WERI-Rb-1 (cell line): Measurements from ENCODE around the gene MBD3L4.

Experiments
- DNase-seq: peaks from one replicate; pipeline ENCODE4 v3.0.0-alpha.2; 2020
- H3K27ac ChIP-seq: fragments of 250-450 bp; sonication (Bioruptor Pico); 2 replicates; pipeline ENCODE4 v1.5.1; 2020; ENCODE audit warnings: mild to moderate bottlenecking, moderate library complexity
- H3K27me3 ChIP-seq: fragments of 250-450 bp; sonication (Bioruptor Pico); 2 replicates; pipeline ENCODE4 v1.5.1; 2021; ENCODE audit warnings: mild to moderate bottlenecking, low read depth, moderate library complexity; ENCODE audit not compliant: insufficient read depth, severe bottlenecking
- H3K36me3 ChIP-seq: fragments of 250-450 bp; sonication (Bioruptor Pico); 2 replicates; pipeline ENCODE4 v1.5.1; 2020; ENCODE audit warnings: mild to moderate bottlenecking, moderate library complexity
- H3K4me3 ChIP-seq: 2 replicates; pipeline ENCODE4 v1.5.1; 2011; ENCODE audit warnings: low read depth, mild to moderate bottlenecking, control low read depth, low read length
- H3K9me3 ChIP-seq: fragments of 250-450 bp; sonication (Bioruptor Pico); 2 replicates; pipeline ENCODE4 v1.5.1; 2021; ENCODE audit warnings: mild to moderate bottlenecking, moderate library complexity; ENCODE audit not compliant: severe bottlenecking
- TF ChIP-seq, protein P1 (sequence below): IDR thresholded peaks from 2 replicates; pipeline ENCODE4 v1.5.1; 2011; ENCODE audit warnings: low read depth, mild to moderate bottlenecking, control low read depth, inconsistent platforms, low read length

MBD3L4 gene

DNA sequence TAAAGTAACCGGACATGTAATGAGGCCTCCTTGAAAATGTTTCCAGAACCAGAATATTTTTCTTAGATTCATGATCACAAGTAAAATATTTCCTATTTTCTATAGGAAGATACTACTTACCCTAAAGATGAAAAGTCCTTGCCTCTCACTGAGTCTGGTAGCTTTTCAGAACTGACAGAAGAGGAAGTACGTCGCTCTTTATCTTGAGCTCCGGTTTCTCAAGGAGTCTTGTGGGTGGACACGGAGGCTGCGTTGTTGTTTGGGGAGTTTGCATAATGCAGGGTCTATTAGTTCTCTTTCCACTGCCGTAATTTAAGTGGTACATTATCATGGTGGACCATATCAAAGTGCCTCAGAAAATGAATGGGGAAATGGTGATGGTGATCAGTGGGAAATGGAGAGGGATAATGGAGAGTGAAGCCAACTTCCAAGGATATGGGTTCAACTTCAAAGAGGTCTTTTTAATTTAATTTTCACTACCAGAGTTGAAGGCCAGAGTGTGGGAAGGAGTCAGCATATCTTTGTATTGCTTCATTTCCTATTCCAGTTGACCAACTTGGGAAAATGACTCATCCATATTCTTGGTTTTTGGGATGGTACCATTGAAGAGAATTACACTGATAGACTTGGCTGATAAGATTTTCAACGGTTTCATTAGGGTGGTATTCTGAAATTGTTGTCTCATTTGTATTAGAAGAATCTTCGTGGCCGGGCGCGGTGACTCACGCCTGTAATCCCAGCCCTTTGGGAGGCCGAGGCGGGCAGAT, 42.1 kb downstream of the MBD3L4 start:
- DNase-seq: no peak
- peaks cover 3% of the 10 kb centered on the region for H3K9me3 ChIP-seq
- TF ChIP-seq, protein P1, sequence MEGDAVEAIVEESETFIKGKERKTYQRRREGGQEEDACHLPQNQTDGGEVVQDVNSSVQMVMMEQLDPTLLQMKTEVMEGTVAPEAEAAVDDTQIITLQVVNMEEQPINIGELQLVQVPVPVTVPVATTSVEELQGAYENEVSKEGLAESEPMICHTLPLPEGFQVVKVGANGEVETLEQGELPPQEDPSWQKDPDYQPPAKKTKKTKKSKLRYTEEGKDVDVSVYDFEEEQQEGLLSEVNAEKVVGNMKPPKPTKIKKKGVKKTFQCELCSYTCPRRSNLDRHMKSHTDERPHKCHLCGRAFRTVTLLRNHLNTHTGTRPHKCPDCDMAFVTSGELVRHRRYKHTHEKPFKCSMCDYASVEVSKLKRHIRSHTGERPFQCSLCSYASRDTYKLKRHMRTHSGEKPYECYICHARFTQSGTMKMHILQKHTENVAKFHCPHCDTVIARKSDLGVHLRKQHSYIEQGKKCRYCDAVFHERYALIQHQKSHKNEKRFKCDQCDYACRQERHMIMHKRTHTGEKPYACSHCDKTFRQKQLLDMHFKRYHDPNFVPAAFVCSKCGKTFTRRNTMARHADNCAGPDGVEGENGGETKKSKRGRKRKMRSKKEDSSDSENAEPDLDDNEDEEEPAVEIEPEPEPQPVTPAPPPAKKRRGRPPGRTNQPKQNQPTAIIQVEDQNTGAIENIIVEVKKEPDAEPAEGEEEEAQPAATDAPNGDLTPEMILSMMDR: no peak

DNA sequence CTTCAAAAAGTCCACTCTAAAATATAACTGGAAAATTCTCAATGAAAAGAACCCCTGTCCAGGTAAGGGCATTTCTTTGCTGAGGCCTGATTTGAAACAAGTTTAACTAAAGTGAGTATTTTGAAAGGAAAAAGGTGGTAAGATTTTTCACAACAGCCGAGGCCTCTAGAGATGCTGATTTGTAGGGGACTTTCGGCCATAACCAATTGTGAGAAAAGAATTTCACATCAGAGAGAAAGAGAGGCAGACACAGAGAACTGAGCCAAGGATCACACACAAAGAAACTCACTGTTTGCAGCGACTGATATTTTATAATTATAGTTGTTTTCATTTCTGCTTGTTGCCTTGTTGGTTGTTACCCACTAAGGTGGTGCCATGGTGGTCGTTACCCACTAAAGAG, 43.2 kb downstream of the MBD3L4 start:
- TF ChIP-seq, protein P1: no peak
- H3K4me3 ChIP-seq: no peak overlapping the region
- no peaks in the 10 kb centered on the region for H3K36me3 ChIP-seq
- no peak overlapping the region for H3K27ac ChIP-seq
- H3K9me3 ChIP-seq: peaks cover 3% of the 10 kb centered on the region
- peaks cover 72% of the 10 kb centered on the region for H3K27me3 ChIP-seq
- DNase-seq: no peak

More for the DNA sequence above, 42.1 kb downstream of the MBD3L4 start:
- Histone ChIP-seq H3K27ac (no peak overlapping the region), H3K27me3 (peaks cover 77% of the 10 kb centered on the region), H3K4me3 (no peak overlapping the region), H3K36me3 (no peaks in the 10 kb centered on the region)

DNA sequence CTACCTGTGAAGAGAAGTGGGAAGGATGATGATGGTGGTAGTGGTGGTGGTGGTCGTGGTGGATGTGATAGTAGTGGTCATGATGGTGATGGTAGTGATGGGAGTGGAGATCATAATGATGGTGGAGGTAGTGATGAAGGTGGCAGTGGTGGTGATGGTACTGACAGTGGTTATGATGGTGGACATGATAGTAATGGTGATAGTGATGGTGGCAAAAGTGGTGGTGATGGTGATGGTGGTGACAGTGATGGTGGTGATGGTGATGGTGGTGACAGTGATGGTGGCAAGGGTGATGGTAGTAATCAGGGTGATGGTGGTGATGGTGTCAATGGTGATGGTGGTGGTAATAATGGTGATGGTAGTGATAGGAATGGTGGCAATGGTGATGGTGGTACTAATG, 44.9 kb downstream of the MBD3L4 start:
- DNase-seq: no peak
- Histone ChIP-seq H3K36me3 (no peaks in the 10 kb centered on the region), H3K4me3 (no peak overlapping the region), H3K27me3 (peaks cover 65% of the 10 kb centered on the region), H3K9me3 (peaks cover 3% of the 10 kb centered on the region), H3K27ac (no peak overlapping the region)
- TF ChIP-seq, protein P1: no peak

DNA sequence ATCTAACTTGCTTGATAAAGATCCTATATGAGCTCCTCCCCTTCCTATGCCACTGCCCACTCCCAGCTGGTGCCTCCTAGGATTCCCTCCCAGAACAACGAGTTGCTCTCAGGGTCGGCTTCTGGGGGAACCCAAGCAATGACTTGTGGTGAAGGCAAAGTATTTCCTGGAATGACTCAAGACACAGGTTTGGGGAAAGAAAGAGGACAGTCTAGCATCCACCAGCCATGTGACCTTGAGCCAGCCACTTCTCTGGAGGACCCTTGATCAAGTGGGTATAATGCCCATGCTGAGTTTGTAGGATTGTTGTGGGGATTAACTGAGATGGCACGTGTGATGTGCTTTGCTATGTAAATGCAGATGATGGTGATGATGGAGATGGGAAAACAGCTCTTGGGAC, 51.7 kb downstream of the MBD3L4 start:
- Histone ChIP-seq H3K27ac (no peak overlapping the region), H3K36me3 (no peaks in the 10 kb centered on the region), H3K27me3 (peaks cover 71% of the 10 kb centered on the region), H3K4me3 (no peak overlapping the region), H3K9me3 (peaks cover 19% of the 10 kb centered on the region)
- DNase-seq: no peak
- TF ChIP-seq, protein P1: no peak

DNA sequence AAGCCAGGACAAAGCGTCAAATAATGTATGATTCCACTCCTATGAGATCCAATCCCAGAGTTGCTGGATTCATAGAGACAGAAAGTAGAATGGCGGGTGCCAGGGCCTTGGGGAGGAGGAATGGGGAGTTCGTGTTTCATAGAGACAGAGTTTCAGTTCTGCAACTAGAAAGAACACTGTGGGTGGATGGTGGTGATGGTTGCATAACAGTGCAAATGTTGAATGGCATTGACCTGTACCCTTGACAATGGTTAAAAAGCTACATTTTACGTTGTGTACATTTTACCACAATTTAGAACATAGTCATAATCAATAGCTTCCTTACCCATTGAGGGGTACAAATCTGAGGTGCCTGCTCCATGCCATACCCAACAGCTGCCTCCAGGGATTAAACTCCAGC, 52.1 kb downstream of the MBD3L4 start:
- peaks cover 71% of the 10 kb centered on the region for H3K27me3 ChIP-seq
- H3K9me3 ChIP-seq: peaks cover 22% of the 10 kb centered on the region
- no peak for DNase-seq
- H3K36me3 ChIP-seq: no peaks in the 10 kb centered on the region
- H3K4me3 ChIP-seq: no peak overlapping the region
- TF ChIP-seq, protein P1: no peak
- no peak overlapping the region for H3K27ac ChIP-seq
